Testis (tissue), 2 donors: ENCODE results near the gene TMEM151B.
"Not testable (repeated sequence)": the region's sequence is repeated elsewhere in the genome, so short reads cannot be mapped to it uniquely, and the experiment has no call there.

Experiments used
- CTCF ChIP-seq, 3 experiments: fragments of 450-650 bp in 2 of 3; fragments of 200-600 bp in 1 of 3; sonication (generic) in 1 of 3; IDR thresholded peaks; one replicate each; pipeline ENCODE4 v1.5.1; 2016 to 2019; ENCODE audit warnings: antibody characterized with exemption in 3 of 3, mild to moderate bottlenecking in 2 of 3, moderate library complexity in 1 of 3
- POLR2A ChIP-seq: fragments of 450-650 bp; IDR thresholded peaks from one replicate; pipeline ENCODE4 v1.6.1; 2017; ENCODE audit warnings: antibody characterized with exemption, mild to moderate bottlenecking, moderate library complexity

GRCh38 chr6:44328203-44328602, 58.0 kb downstream of the TMEM151B start:
- not testable (repeated sequence) for TF ChIP-seq CTCF (IDR thresholded peaks at IDR 0.05); POLR2A
